HUES64 (cell line): ENCODE measurements around the gene PCIF1.
A peak's percentile ranks its signal among the peaks of the same experiment; 100 is the strongest.

Experiments used
- H3K27ac ChIP-seq: 2 replicates; pipeline ENCODE4 v1.7.0; 2013; ENCODE audit warnings: low read depth, low read length, inconsistent platforms
- H3K27me3 ChIP-seq: 2 replicates; pipeline ENCODE4 v1.6.1; 2013; ENCODE audit warnings: mild to moderate bottlenecking, low read length; ENCODE audit not compliant: insufficient read depth
- H3K36me3 ChIP-seq: 2 replicates; pipeline ENCODE4 v1.6.1; 2013; ENCODE audit warnings: mild to moderate bottlenecking, low read length; ENCODE audit not compliant: insufficient read depth
- H3K4me1 ChIP-seq: 2 replicates; pipeline ENCODE4 v1.6.1; 2013; ENCODE audit warnings: mild to moderate bottlenecking, low read length, moderate library complexity; ENCODE audit not compliant: insufficient read depth
- H3K4me3 ChIP-seq: 2 replicates; pipeline ENCODE4 v1.5.1; 2013; ENCODE audit warnings: mild to moderate bottlenecking, low read length, moderate library complexity
- H3K9ac ChIP-seq: 2 replicates; pipeline ENCODE4 v1.6.1; 2013; ENCODE audit warnings: mild to moderate bottlenecking, low read depth, low read length
- H3K9me3 ChIP-seq: 2 replicates; pipeline ENCODE4 v1.6.1; 2013; ENCODE audit warnings: low read depth, low read length; ENCODE audit not compliant: insufficient read depth
- WGBS: fragments of 150-250, 120-280 bp; methylation state at CpG from one replicate; pipeline ENCODE4 v1.1.7; 2013; ENCODE audit warnings: missing lambda C conversion rate; 5-methylcytosine and 5-hydroxymethylcytosine counted together

Gene PCIF1

DNA sequence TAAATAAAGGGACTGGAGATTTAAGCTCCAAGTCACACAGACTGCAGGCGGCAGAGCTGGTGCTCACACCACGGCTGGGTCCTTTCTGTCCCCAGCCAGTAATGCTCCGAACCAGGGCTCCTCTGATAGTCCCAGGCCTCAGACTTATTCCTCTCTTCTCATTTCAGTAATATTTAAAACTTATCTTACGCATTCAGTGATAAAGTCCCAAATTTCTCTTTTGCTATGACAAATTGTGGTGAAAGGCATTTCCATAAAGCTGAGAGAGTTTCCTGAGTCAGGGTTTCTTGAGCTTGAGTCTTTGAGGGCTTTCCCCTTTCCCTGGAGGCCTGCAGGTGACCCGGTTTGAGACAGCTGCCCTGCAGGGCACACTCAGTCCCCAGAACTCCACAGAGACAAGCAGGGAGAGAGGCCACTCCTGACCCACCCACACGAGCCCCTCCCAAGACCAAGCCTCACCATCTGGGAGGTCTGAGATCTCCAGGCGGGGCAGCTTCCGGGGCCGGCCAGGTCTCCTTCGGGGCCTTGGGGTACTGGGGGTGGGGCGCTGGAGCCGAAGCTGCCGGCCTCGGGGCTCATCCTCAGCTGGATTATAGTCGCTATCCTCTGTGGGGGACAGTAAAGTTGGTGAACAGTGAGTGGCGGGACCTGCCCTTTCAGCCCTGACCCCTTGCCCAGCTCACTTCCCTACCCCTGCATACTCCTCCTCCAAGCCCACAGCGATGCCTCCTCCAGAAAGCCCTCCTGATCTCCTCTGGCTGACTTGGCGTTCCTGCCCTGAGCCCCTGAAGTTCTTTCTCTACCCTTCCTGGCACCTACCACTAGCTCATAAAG lies 30.9 kb downstream of the PCIF1 start:
- peaks cover 76% of the 10 kb centered on the region for H3K36me3 ChIP-seq
- WGBS = 94% methylated on average over 18 of the region's 18 CpGs
- H3K4me3 ChIP-seq = no peak overlapping the region
- H3K9ac ChIP-seq = no peak overlapping the region
- 0 out of 2 replicates have a peak, but pooled peaks cover 2% of the 10 kb centered on the region for H3K4me1 ChIP-seq
- H3K9me3 ChIP-seq = no peaks in the 10 kb centered on the region
- H3K27ac ChIP-seq = no peak overlapping the region
- no peaks in the 10 kb centered on the region for H3K27me3 ChIP-seq

DNA sequence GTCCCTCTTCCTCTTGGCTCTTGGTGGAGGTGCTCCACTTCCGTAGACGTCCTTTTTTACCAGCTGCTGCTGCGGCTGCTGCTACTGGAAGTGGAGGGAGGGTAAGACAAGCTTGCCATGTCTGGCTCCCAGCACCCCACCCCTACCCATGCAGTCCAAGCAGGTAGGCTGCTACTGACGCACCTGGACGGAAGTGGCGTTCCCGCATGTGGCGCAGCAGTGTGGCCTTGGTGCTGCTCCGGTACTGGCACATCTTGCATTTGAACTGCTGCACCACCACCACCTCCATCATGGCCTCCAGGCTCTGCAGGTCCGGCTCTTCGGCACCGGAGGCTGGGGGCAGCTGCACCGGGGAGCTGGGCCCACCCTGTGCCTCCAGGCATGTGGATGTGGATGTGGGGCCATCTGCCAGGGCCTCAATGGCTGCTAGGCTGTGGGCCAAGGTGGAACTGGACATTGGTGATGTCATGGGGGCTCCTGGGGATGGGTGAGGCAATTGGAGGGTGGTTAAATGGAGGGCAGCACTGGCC lies 33.1 kb downstream of the PCIF1 start:
- WGBS = 97% methylated on average over 11 of the region's 13 CpGs
- H3K4me1 ChIP-seq = peaks cover 4% of the 10 kb centered on the region; the same call in 1 of the 2 replicates
- no peaks in the 10 kb centered on the region for H3K27me3 ChIP-seq
- no peaks in the 10 kb centered on the region for H3K9me3 ChIP-seq
- no peak overlapping the region for H3K27ac ChIP-seq
- H3K9ac ChIP-seq = no peak overlapping the region
- no peak overlapping the region for H3K4me3 ChIP-seq
- peaks cover 54% of the 10 kb centered on the region for H3K36me3 ChIP-seq

GRCh38 chr20:45968081-45968671 lies 33.7 kb downstream of the PCIF1 start:
- no peak overlapping the region for H3K4me3 ChIP-seq
- H3K27ac ChIP-seq = no peak overlapping the region
- no peak overlapping the region for H3K9ac ChIP-seq
- H3K36me3 ChIP-seq = peaks cover 53% of the 10 kb centered on the region
- no peaks in the 10 kb centered on the region for H3K27me3 ChIP-seq
- H3K9me3 ChIP-seq = no peaks in the 10 kb centered on the region
- H3K4me1 ChIP-seq = peaks cover 4% of the 10 kb centered on the region; the same call in 1 of the 2 replicates
- 94% methylated on average over 10 of the region's 10 CpGs for WGBS

DNA sequence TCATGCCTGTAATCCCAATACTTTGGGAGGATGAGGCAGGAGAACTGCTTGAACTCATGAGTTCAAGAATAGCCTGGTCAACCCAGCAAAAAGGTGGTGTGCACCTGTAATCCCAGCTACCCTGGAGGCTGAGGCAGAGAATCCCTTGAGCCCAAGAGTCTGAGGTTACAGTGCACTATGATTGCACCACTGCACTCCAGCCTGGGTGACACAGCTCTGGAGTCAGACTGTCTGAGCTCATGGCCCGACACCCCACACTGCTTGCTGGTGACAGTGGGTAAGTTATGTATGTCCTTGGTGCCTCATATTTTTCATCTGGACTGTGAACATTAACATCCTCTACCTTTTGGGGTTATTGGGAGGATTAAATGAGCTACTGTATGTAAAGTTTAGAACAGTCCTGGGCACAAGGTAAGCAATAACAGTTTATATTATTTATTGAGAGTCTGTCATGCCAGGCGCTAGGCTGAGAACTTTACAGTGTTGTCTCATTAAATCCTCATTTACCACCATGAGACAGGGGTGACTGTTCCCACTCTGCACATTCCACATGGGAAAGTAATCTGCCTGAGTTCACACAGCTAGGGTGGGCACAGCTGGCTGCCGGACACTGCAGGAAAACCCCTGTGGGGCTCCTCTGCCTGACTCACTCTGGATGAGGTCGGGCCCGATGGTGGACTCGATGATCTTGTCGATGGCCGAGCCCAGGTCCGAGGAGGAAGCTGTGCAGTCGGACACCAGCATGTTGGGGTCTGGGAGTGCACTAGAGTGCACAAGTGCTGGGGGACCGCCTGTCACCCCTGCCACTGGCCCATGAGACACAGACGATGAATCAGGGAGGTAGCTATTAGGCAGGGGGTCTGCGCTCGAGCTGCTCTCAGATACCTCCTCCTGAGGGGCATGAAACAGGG lies 34.6 kb downstream of the PCIF1 start:
- H3K4me3 ChIP-seq = no peak overlapping the region
- WGBS = 94% methylated on average over 14 of the region's 14 CpGs

GRCh38 chr20:45969712-45970634 lies 35.5 kb downstream of the PCIF1 start:
- Histone ChIP-seq H3K27ac (no peak overlapping the region), H3K9me3 (no peaks in the 10 kb centered on the region)

More for the DNA sequence above, 34.6 kb downstream of the PCIF1 start:
- H3K27ac ChIP-seq = no peak overlapping the region
- H3K9ac ChIP-seq = no peak overlapping the region
- H3K27me3 ChIP-seq = no peaks in the 10 kb centered on the region
- H3K36me3 ChIP-seq = peaks cover 44% of the 10 kb centered on the region
- peaks cover 4% of the 10 kb centered on the region; the same call in 1 of the 2 replicates for H3K4me1 ChIP-seq
- no peaks in the 10 kb centered on the region for H3K9me3 ChIP-seq

GRCh38 chr20:45970646-45971424 lies 36.4 kb downstream of the PCIF1 start:
- Histone ChIP-seq H3K36me3 (peaks cover 28% of the 10 kb centered on the region), H3K9ac (peak overlapping the region; percentile 99), H3K4me1 (peaks cover 4% of the 10 kb centered on the region; the same call in 1 of the 2 replicates), H3K27ac (peak overlapping the region; percentile 97), H3K27me3 (no peaks in the 10 kb centered on the region), H3K9me3 (no peaks in the 10 kb centered on the region), H3K4me3 (peak overlapping the region; percentile 81)
- WGBS = 42% methylated on average over 34 of the region's 34 CpGs

More at GRCh38 chr20:45969712-45970634, 35.5 kb downstream of the PCIF1 start:
- peaks cover 4% of the 10 kb centered on the region; the same call in 1 of the 2 replicates for H3K4me1 ChIP-seq
- H3K36me3 ChIP-seq = peaks cover 36% of the 10 kb centered on the region
- 61% methylated on average over 6 of the region's 6 CpGs for WGBS
- H3K9ac ChIP-seq = no peak overlapping the region
- H3K27me3 ChIP-seq = no peaks in the 10 kb centered on the region
- no peak overlapping the region; the same call in 1 of the 2 replicates for H3K4me3 ChIP-seq

DNA sequence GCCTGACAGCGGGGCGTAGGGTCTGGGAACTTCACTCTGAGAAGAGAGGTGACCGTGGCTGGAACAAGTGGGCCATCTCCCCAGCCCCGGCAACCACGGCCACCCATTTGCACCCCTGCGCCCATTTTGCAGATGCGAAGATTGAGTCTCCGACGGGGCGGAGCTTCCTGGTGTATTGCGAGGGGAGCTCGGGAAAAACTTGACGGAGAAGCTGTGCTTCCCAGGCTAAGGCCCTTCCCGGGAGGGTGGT lies 36.9 kb downstream of the PCIF1 start:
- WGBS = 8% methylated on average over 14 of the region's 14 CpGs
- peaks cover 26% of the 10 kb centered on the region for H3K36me3 ChIP-seq
- H3K27me3 ChIP-seq = no peaks in the 10 kb centered on the region
- no peaks in the 10 kb centered on the region for H3K9me3 ChIP-seq
- H3K9ac ChIP-seq = peak overlapping the region; percentile 99
- H3K27ac ChIP-seq = peak overlapping the region; percentile 97
- peaks cover 4% of the 10 kb centered on the region; the same call in 1 of the 2 replicates for H3K4me1 ChIP-seq
- H3K4me3 ChIP-seq = peak overlapping the region; percentile 81

DNA sequence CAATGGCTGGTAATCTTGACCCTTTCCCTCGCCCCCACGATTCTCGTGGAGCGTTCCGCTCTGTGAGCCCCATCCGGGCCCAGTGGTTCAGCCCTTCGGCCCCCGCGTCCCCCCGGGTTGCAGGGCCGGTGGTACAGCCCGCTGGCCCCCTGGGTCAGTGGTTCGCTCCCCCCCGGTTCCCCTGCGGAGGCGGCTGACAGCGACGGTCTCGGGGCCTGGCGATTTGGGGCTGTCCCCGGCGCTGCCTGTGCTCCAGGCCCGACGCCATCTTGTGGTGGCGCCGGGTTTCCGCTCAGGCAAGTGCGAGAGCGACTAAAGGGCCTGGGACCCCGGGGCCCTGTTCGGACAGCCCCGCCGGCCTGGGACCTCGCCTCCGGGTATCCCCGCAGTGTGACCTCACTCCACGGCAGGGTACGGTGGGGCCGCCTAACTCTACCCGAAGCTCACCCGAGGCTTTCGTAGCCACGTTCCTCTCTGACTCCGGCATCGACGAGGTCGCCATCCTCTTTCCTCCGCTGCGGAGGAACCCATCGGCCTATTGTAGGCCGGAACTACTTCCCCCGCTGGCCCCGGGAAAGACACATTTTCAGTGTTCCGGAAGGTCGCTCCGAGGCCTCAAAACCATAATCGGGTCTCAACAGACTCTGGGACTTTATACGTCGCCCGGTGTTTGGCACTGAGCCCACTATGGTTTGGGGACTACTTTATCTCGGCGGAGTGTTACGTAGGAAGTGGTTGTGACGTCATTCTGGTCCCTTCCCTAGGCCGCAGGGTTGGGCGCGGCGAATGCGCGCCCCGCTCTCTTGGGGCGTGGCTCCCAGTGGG lies 37.4 kb downstream of the PCIF1 start, which contains the start of gene ZNF335:
ZNF335 (minus strand) TSS at position 529 of the 825 bp plus-strand sequence. CDS start 793 bp downstream, outside the sequence.
- under 1% methylated on average over 72 of the region's 72 CpGs for WGBS
- H3K4me1 ChIP-seq = peaks cover 4% of the 10 kb centered on the region; the same call in 1 of the 2 replicates
- H3K27me3 ChIP-seq = no peaks in the 10 kb centered on the region
- H3K36me3 ChIP-seq = peaks cover 25% of the 10 kb centered on the region
- H3K9me3 ChIP-seq = no peaks in the 10 kb centered on the region
- H3K4me3 ChIP-seq = peak within 1 kb of the TSS; percentile 81
- peak within 1 kb of the TSS; percentile 99 for H3K9ac ChIP-seq
- peak within 1 kb of the TSS; percentile 97 for H3K27ac ChIP-seq
